Keratinocyte (primary cell): Measurements from ENCODE around the gene ANKRD23. TPM values are rescaled to one million over a fixed set of nuclear protein-coding genes. Genes with fewer than 3 reads are reported as not detected.

Experiments
- DNase-seq: peaks from one replicate; pipeline ENCODE4 v3.0.0-alpha.2; 2011; ENCODE audit warnings: low read depth, missing footprints, low spot score
- FAIRE-seq: peaks from 2 replicates; lab custom pipeline; 2011; peaks lifted over from hg19 to GRCh38; lab: Jason Lieb, UNC
- H2AFZ ChIP-seq: 2 replicates; pipeline ENCODE4 v1.6.0; 2012; ENCODE audit warnings: low read length, control low read depth, inconsistent platforms; ENCODE audit not compliant: control insufficient read depth
- H3K27ac ChIP-seq: 2 replicates; pipeline ENCODE4 v1.5.1; 2011; ENCODE audit warnings: low read length; ENCODE audit not compliant: control insufficient read depth, insufficient read depth
- H3K27me3 ChIP-seq: 3 replicates; pipeline ENCODE4 v1.6.0; 2011; ENCODE audit warnings: low read length; ENCODE audit not compliant: control insufficient read depth, insufficient read depth; ENCODE audit errors: extremely low read depth
- H3K36me3 ChIP-seq, 2 experiments: 2 replicates in 1 of 2; 3 replicates in 1 of 2; pipeline ENCODE4 v1.5.1; 2011; ENCODE audit warnings: low read length in 2 of 2, mild to moderate bottlenecking in 1 of 2; ENCODE audit not compliant: control insufficient read depth in 2 of 2, insufficient read depth in 2 of 2; ENCODE audit errors: extremely low read depth in 1 of 2
- H3K4me1 ChIP-seq: 3 replicates; pipeline ENCODE4 v1.5.1; 2011; ENCODE audit warnings: low read length; ENCODE audit not compliant: control insufficient read depth, insufficient read depth; ENCODE audit errors: extremely low read depth
- H3K4me2 ChIP-seq: 3 replicates; pipeline ENCODE4 v1.6.0; 2011; ENCODE audit warnings: low read depth, low read length; ENCODE audit not compliant: control insufficient read depth, insufficient read depth; ENCODE audit errors: extremely low read depth
- H3K4me3 ChIP-seq, 3 experiments: fragments of 200-600 bp in 1 of 3; sonication (generic) in 1 of 3; 2 replicates in 2 of 3; 3 replicates in 1 of 3; pipeline ENCODE4 v1.5.1; 2011 to 2016; ENCODE audit warnings: low read length in 3 of 3, mild to moderate bottlenecking in 3 of 3, control low read depth in 2 of 3, inconsistent platforms in 1 of 3, low read depth in 1 of 3, mixed read lengths in 1 of 3, mixed run types in 1 of 3, moderate library complexity in 1 of 3; ENCODE audit not compliant: control insufficient read depth in 2 of 3, insufficient read depth in 2 of 3; ENCODE audit errors: extremely low read depth in 1 of 3
- H3K79me2 ChIP-seq: 2 replicates; pipeline ENCODE4 v1.6.0; 2012; ENCODE audit warnings: low read length; ENCODE audit not compliant: control insufficient read depth, insufficient read depth
- H3K9ac ChIP-seq: 3 replicates; pipeline ENCODE4 v1.6.0; 2011; ENCODE audit warnings: low read length; ENCODE audit not compliant: control insufficient read depth, insufficient read depth; ENCODE audit errors: extremely low read depth
- H3K9me1 ChIP-seq: 3 replicates; pipeline ENCODE4 v1.6.0; 2011; ENCODE audit warnings: low read length; ENCODE audit not compliant: control insufficient read depth, insufficient read depth; ENCODE audit errors: extremely low read depth
- H3K9me3 ChIP-seq: 2 replicates; pipeline ENCODE4 v1.5.1; 2012; ENCODE audit warnings: low read depth, low read length; ENCODE audit not compliant: control insufficient read depth
- H4K20me1 ChIP-seq: 3 replicates; pipeline ENCODE4 v1.6.0; 2011; ENCODE audit warnings: low read length; ENCODE audit not compliant: control insufficient read depth, insufficient read depth; ENCODE audit errors: extremely low read depth
- CTCF ChIP-seq, 3 experiments: IDR thresholded peaks in 1 of 3; conservative IDR thresholded peaks in 1 of 3; optimal IDR thresholded peaks in 1 of 3; 2 replicates in 2 of 3; 3 replicates in 1 of 3; pipeline versions ENCODE3 to v1.5.1; 2011; ENCODE audit warnings: low read length in 3 of 3, mild to moderate bottlenecking in 3 of 3, moderate library complexity in 2 of 3, control low read depth in 1 of 3, inconsistent platforms in 1 of 3; ENCODE audit not compliant: insufficient read depth in 2 of 3; ENCODE audit errors: extremely low read depth in 1 of 3
- EZH2 ChIP-seq: IDR thresholded peaks from one replicate; pipeline ENCODE4 v1.6.1; 2012; ENCODE audit warnings: inconsistent platforms, mild to moderate bottlenecking, low read length, moderate library complexity
- dilution Hi-C: fragments of 300-500 bp; cut with MboI; formaldehyde crosslinking; loops from one replicate; pipeline ENCODE4 v1.7.0; 2020; ENCODE audit warnings: low sequenced_read_pairs; ENCODE audit not compliant: extremely low pct_ligation_motif_present
- polyA plus RNA-seq, 5 experiments: library from polyadenylated mRNA; depleted of rRNA in 3 of 5; stranded (reverse) in 3 of 5; stranded (forward) in 1 of 5; unstranded in 1 of 5; fragments of >200 nt; gene quantifications; 1 replicate in 1 of 5; 2 replicates in 3 of 5; 3 replicates in 1 of 5; pipeline versions ENCODE4 v1.2.1 to v1.2.3, GENCODE V29; 2011 to 2012; ENCODE audit warnings: missing spikeins in 2 of 5, low read depth in 1 of 5, low replicate concordance in 1 of 5

ANKRD23 gene
- polyA plus RNA-seq, 1 donor (not counting 4 experiments of a cell fraction or from before 2014, with no cell fraction given), result 1.4 TPM

- H3K27me3 ChIP-seq, result no peaks in the 10 kb centered on the region
- H4K20me1 ChIP-seq, result no peaks in the 10 kb centered on the region
- H3K4me1 ChIP-seq, result peaks cover 40% of the 10 kb centered on the region
- H3K27ac ChIP-seq, result no peak overlapping the region
- no peaks in the 10 kb centered on the region for H3K36me3 ChIP-seq
- H3K9me1 ChIP-seq, result no peaks in the 10 kb centered on the region
- TF ChIP-seq CTCF (optimal IDR thresholded peaks at IDR 0.05 in 1 of 3, IDR thresholded peaks at IDR 0.05 in 1 of 3, conservative IDR thresholded peaks at IDR 0.05 in 1 of 3; ENCODE audit: extremely low read depth in 1 of 3, insufficient read depth in 2 of 3, low read length in 3 of 3) (no peak), EZH2 (no peak)
- DNase-seq, result no peak
- FAIRE-seq, result peak; percentile 91
- H3K79me2 ChIP-seq, result no peaks in the 10 kb centered on the region
- dilution Hi-C loops, result no loop called here
- no peak overlapping the region for H2AFZ ChIP-seq
- H3K9ac ChIP-seq, result peak overlapping the region; percentile 13
- no peaks in the 10 kb centered on the region for H3K9me3 ChIP-seq
- H3K4me3 ChIP-seq, result no peak overlapping the region
- peak overlapping the region; percentile 60 for H3K4me2 ChIP-seq
Measured at GRCh38 chr2:96888072-96889011, 44.5 kb upstream of the ANKRD23 start.

- H2AFZ ChIP-seq, result peak overlapping the region; percentile 8
- dilution Hi-C loops, result no loop called here
- no peak for TF ChIP-seq CTCF (optimal IDR thresholded peaks at IDR 0.05 in 1 of 3, IDR thresholded peaks at IDR 0.05 in 1 of 3, conservative IDR thresholded peaks at IDR 0.05 in 1 of 3; ENCODE audit: extremely low read depth in 1 of 3, insufficient read depth in 2 of 3, low read length in 3 of 3)
- no peak for TF ChIP-seq EZH2
- H3K9me1 ChIP-seq, result no peaks in the 10 kb centered on the region
- H3K36me3 ChIP-seq, result no peaks in the 10 kb centered on the region
- no peaks in the 10 kb centered on the region for H3K9me3 ChIP-seq
- H3K27ac ChIP-seq, result no peak overlapping the region
- peaks cover 47% of the 10 kb centered on the region for H3K4me1 ChIP-seq
- peak; percentile 56 for FAIRE-seq
- no peaks in the 10 kb centered on the region for H4K20me1 ChIP-seq
- H3K4me3 ChIP-seq, result no peak overlapping the region
- H3K4me2 ChIP-seq, result peak overlapping the region; percentile 60
- no peak for DNase-seq
- no peaks in the 10 kb centered on the region for H3K27me3 ChIP-seq
- H3K79me2 ChIP-seq, result no peaks in the 10 kb centered on the region
- peak overlapping the region; percentile 13 for H3K9ac ChIP-seq
Measured at GRCh38 chr2:96887493-96888012, 43.7 kb upstream of the ANKRD23 start.
